ENCODE measurements around the gene UTP18.
"Not testable (repeated sequence)": the region's sequence is repeated elsewhere in the genome, so short reads cannot be mapped to it uniquely, and the experiment has no call there.

Gene UTP18

GRCh38 chr17:51260237-51261023 is at the start of gene UTP18:
UTP18 (plus strand) TSS chr17:51260546; CDS start chr17:51260585, 39 bp downstream.
- DNase-seq (ENCODE audit: low read depth), result peak; percentile 97

GRCh38 chr17:51214920-51215319 is 45.4 kb upstream of the UTP18 start:
- DNase-seq (ENCODE audit: low read depth), result no peak

DNA sequence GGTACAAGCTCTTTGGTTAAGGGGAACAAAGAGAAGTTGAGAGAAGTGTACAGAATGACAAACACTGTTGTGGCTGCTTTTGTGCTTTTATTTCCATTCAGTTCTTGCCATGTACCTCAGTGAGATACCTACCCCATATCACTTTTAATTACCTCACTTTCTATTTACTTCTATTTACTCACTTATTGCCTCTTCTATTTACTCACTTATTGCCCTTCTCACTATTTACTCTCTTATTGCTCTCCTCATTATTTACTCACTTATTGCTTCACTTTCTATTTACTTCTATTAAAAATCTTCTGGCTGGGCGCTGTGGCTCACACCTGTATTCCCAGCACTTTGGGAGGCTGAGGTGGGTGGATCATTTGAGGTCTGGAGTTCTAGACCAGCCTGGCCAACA is 42.4 kb upstream of the UTP18 start:
- DNase-seq (ENCODE audit: low read depth), result no peak

- no peak for DNase-seq (ENCODE audit: low read depth)
These were observed 39.0 kb upstream of the UTP18 start for GRCh38 chr17:51221322-51221721.

DNA sequence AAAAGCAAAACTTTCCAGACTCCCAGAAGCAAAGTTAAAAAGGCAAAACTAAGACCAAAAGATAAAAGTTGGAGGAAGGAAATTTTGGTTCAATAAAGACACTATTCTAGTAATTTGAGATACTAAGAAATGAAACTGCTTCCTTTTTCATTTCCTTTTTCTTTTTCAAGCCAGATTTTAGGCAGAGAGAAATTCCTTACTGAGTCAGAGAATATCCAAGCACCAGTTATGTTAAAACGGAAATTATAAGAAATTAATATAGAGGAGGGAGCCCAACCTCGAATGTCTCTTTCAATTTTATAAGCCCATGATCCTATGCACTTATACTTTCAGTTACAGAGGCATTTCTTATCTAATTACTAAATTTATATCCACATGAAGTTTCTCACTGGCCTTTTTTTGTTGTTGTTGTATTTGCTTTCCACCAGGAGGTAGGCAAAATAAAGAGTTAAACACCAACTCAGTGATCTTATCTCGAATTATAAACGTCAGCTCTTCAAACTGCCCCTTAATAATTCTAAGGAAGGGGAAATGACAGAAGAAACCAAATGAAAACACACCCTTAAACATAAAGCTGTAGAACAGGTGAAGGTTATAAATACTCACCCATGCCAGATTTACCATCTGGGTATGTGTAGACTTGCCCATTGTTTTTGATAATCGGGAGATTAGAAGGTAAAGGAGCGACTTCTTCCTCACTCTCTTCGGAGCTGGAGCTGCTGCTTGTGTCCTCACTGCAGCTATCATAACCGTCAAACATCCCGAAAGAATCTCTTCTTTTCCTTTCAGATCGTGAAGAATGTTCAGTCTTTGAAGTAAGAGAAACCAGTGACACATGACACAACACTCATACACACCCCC is 35.7 kb upstream of the UTP18 start:
- DNase-seq (ENCODE audit: low read depth), result no peak

DNA sequence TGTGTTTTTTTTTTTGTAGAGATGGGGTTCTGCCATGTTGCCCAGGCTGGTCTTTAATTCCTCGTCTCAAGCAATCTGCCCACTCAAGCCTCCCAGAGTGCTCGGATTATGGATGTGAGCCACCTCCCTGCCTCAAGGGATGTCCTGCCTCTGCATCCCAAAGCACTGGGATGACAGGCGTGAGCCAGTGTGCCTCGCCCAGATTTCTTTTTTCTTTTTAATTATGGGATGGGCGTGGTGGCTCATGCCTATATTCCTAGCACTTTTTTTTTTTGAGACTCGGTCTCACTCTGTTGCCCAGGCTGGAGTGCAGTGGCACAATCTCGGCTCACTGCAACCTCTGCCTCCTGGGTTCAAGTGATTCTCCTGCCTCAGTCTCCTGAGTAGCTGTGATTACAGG is 34.8 kb upstream of the UTP18 start:
- DNase-seq (ENCODE audit: low read depth), result not testable (repeated sequence)

GRCh38 chr17:51228161-51228560 is 32.2 kb upstream of the UTP18 start:
- no peak for DNase-seq (ENCODE audit: low read depth)

- DNase-seq (ENCODE audit: low read depth), result no peak
These were observed 30.5 kb upstream of the UTP18 start for GRCh38 chr17:51229889-51230288.

DNA sequence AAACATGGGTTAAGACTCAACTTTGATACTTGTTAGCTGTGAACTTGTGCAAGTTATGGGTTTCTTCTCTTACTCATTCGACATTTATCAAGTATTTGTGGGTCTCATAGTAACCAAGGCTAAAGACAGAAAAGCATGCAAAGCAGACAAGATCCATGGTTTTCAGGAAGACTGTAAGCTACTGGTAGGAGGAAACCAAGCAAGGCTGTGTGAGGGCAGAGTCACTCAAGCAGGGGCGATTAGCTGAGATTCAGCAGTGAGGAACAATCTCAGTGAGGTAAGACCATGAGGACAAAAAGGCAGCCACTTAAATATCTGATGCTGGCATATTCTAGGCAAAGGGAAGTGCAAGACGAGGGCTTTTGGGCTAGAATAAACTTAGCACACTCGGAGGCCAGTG is 30.0 kb upstream of the UTP18 start:
- no peak for DNase-seq (ENCODE audit: low read depth)

DNA sequence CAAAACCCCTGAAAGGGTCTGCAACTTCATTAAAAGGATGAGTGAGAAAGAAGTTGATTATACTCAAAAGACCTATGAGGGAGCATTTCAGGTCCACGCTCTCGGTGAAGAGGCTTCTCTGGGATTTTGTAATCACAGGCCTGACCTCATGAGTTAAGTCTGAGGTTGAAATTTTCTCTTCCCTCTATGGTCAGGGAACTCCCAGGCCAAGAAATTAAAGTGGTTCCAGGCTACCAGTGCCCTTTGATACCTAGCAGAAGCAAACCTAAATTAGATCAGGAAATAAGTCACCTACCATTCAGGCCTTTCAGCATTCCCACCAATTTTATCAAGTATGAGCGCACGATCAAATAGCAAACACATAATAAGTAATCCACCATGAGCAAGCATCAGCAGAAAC is 28.3 kb upstream of the UTP18 start:
- no peak for DNase-seq (ENCODE audit: low read depth)

- no peak for DNase-seq (ENCODE audit: low read depth)
These were observed 26.2 kb upstream of the UTP18 start for GRCh38 chr17:51234162-51234561.

DNA sequence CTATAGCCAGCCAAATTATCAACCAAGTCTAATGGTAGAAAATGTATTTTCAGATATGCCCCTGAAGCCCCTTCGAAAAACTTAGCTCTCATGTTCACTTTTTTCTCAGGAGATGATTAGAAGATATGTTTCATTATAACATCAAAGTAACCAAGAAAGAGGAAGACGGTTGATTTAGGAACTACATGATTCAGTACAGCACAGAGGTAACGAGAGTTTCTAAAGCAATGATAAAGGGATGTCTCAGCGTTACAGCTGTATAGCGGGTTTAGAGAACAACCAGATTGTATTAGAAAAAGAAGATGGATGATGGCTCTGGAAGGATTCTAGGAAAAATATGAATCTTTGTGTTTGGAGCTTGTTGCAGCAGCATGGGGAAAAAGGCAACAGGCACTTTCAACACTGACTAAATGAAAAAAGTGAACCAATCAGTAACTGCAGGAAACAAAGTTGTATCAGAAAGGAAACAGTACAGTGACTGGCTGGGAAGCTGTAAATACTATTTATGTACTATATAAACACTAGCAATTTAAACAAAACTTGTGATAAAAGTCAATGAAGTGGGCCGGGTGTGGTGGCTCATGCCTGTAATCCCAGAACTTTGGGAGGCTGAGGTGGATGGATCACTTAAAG is 22.0 kb upstream of the UTP18 start:
- no peak for DNase-seq (ENCODE audit: low read depth)

GRCh38 chr17:51240275-51240674 is 20.1 kb upstream of the UTP18 start:
- no peak for DNase-seq (ENCODE audit: low read depth)

GRCh38 chr17:51244041-51244440 is 16.3 kb upstream of the UTP18 start:
- DNase-seq (ENCODE audit: low read depth), result no peak

DNA sequence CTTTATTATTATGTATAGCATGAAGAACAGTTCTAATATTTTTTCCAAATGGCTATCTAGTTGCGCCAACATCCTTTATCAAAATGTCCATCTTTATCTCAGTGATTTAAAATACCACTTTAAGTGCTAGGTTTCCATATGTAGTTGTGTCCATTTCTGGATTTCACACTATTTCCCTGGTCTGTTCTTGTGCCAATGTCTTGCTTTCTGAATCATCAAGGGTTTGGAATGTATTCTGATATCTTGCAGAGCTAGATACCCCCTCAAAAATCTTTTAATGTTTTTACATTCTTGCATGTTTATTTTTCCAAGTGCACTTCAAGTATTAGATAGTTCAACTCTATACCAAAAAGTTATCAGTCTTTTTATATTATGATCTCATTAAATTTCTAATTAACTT is 14.8 kb upstream of the UTP18 start:
- DNase-seq (ENCODE audit: low read depth), result no peak

DNA sequence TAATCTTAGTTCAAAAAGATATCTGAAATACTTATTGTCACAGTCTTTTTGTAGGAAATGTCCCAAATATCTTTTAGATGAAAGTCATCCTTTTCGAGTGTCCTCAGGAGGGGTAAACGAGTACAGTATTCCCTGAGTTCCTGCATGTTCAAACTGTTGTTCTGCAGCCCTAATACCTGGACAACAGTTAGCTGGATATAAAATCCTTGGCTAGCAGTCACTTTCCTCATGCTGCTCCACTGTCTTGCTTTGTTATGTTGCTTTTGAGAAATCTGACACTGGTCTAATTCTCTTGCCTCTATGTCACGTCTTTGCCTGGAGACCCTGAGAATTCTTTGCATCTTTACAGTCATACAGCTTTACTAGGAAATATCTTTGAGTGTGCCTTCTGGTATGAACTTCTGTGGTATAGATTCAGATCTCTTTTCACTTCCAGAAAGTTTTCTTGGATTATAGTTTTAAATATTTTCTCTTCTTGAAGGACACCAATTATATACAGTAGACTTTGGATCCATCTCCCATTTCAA is 10.0 kb upstream of the UTP18 start:
- no peak for DNase-seq (ENCODE audit: low read depth)

- DNase-seq (ENCODE audit: low read depth), result no peak
These were observed 9.3 kb upstream of the UTP18 start for GRCh38 chr17:51251010-51251409.

- no peak for DNase-seq (ENCODE audit: low read depth)
These were observed 4.7 kb upstream of the UTP18 start for GRCh38 chr17:51255673-51256072.

GRCh38 chr17:51256101-51256500 is 4.2 kb upstream of the UTP18 start:
- no peak for DNase-seq (ENCODE audit: low read depth)

DNA sequence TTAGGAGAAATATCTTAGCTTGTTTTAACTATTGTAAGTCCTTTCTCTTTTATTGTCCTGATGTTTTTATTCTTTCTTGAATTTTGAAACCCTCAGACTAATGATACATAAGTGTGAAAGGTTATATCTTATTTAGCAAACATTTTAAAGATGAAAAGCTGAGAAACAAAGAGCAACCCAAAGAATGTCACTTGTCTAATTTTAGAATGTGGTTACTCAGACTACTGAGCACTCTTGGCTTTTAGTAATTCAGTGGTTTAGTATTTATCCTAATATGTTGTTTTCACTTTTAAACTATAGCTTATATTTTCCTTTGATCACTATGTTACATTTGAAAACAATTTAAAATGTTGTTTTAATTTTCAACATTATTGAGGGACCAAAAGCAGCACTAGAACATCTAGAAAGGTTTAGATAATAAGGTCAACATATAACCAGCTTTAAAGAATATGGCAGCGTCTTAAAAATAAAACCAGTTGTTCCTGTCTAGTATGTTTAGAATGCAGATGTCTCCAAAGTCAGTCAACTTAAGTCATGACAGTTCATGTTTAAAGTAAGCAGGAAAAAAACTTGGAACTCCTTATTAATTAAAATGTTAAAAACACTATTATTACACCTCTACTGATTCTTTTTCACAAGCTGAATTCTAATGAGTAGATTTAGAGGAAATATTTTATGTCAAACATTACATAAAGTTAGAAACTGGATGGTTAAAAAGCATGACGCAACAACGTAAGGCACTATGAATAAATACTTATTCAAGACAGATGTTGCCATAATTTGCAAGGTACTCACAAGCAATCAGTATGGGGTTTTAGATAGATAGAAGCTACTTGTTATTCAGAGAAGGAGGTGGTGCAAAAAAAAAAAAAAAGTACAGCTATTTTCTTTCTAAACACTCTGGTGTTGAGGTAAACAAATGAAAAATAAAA is 2.9 kb upstream of the UTP18 start:
- no peak for DNase-seq (ENCODE audit: low read depth)

GRCh38 chr17:51258756-51259563 is 1.4 kb upstream of the UTP18 start:
- DNase-seq (ENCODE audit: low read depth), result no peak
